Activated CD4-positive, alpha-beta T cell treated with anti-CD3 and anti-CD28 coated beads for 1 hour (primary cell): Measurements from ENCODE around the gene NPLOC4.
"Not testable (repeated sequence)": the region's sequence is repeated elsewhere in the genome, so short reads cannot be mapped to it uniquely, and the experiment has no call there.

Experiments used
- DNase-seq: peaks from one replicate; pipeline ENCODE4 v3.0.0-alpha.2; 2020

NPLOC4 gene

DNA sequence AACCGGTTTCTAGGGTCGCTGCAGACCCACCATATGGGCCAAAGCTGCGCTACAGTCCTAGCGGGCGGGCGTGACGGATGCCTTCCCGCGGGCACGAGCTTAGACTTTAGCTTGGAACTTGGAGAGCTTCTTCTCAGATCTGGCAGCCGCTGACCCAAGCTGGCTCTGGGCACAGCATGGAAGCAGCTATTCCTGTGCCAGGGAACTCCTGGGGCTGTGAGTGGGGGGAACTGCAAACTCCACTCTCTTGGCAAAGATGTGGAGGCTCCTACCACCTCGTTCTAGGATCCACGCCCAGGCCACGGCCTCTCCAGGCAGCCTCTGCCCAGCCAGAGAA is 93.6 kb downstream of the NPLOC4 start:
- no peak for DNase-seq

DNA sequence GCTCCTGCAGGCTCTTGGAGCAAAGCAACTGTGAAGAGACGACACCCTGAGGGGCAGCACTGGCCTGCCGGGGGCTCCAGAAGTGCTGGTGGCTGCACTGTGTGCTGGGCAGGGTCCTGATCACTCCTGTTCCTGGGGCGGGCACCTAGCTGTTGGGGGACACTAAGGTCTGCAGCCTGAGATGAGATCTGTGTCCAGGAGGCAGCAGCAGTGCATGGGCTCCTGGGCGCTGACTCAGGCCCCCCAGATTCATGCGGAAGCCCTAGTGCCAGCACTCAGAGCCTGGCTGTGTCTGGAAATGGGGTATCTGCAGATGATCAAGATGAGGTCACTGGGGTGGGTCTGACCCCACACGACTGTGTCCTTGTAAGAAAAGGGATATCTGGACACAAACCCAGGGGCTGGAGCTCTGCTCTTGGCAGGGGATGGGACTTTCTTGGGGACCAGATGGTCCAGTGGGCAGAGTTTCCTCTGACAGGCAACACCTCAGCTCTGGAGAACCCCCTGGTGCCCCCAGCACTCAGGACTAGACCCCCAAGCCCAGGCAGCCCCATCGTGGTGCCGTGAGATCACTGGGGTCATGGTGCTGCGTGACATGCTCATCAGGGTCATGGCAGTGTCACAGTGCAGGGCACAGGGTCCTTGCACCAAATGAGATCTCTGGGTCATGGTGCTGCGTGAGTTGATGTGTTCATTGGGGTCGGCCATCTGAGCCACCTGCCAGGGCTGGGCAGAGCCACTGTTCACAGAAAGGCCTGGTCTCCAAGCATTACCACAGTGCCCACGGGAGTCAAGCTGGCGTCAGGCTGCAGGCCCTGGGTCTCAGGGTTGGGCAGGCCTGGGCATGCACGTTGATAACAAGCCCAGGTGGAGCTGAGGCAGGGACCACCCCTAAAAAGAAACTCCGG is 94.2 kb downstream of the NPLOC4 start:
- DNase-seq, result no peak

DNA sequence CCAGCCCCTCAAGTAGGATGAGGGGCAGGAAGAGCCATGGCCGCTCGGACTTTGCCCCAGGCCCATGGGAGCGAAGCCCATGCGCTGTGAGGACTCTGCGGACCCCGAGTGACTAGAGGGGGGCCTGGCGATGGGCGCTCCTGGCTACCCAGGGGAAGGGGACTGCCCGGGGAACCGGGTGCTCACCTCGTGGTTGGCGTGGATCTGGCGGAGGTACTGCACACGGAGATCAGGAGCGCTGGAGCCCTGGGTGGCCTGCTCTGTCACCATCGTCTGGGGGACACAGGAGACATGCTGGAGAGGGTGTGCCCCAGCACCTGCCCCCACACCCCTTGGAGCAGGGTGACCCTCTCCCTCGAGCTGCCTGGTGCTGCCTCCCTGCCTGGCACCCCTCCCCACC is 95.8 kb downstream of the NPLOC4 start:
- DNase-seq, result no peak

DNA sequence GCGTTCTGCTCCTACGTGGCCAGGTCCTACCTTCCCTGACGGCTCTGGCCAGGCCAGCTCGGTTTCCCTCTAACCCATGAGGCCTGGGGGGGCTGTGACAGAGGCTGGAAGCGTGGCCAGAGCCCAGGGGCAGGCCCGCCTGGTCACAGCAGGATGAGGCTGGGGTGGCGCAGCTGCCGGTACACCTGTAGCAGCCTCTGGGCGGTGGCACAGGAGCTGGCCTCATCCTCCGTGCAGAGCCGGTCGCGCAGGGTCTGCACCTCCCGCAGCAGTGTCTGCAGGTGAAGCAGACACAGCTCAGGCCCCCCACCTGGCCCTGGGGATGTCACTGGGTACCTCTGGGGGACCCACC is 96.3 kb downstream of the NPLOC4 start:
- no peak for DNase-seq

DNA sequence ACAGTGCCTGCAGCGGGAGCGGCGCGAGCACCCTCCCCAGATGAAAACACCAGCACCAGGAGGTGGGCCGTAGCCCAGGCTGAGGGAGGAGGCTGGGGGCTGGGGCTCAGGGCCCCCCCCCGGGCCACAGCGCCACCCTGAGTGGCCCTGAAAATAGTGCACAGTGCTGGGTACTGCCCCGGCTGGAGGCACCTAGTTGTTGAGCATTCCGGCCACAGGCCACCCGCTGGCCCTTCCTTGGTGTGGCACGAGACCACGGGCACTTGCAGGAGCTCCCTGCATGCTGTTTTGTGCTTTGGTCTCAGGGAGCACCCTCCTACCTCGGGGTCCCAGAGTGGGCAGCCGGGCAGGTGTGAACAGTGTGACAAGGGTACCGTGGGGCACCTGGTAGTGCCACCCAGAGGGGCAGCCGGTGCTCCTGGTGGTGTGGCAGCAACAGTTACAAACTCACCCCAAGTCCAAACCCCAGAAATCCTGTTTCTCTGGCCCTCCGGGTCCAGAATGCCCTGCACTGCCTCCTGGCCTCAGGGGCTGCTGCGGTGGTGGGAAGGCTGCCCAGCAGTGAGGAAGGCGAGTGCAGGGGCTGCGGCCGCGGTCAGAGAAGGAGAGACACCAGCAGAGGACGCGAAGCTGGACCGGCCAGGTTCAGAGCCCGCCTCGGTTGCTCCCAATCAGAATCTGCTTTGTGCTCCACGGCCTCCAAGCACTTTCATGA is 96.8 kb downstream of the NPLOC4 start:
- no peak for DNase-seq

DNA sequence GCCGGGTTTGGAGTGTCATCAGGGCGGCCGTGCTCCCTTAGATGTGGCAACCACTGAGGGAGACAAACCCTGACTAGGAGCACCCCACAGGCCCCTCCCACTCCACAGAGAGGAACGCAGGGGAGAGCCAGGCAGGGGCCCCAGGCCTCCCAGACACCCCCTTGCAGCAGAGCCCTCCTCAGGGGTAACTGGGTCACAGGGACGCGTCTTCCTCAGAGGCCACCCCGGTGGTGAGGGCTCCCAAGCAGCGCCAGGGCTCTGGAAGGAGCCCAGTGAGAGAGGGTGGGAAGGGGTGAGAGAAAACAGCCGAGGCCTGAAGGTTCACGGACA is 97.4 kb downstream of the NPLOC4 start:
- DNase-seq, result no peak

DNA sequence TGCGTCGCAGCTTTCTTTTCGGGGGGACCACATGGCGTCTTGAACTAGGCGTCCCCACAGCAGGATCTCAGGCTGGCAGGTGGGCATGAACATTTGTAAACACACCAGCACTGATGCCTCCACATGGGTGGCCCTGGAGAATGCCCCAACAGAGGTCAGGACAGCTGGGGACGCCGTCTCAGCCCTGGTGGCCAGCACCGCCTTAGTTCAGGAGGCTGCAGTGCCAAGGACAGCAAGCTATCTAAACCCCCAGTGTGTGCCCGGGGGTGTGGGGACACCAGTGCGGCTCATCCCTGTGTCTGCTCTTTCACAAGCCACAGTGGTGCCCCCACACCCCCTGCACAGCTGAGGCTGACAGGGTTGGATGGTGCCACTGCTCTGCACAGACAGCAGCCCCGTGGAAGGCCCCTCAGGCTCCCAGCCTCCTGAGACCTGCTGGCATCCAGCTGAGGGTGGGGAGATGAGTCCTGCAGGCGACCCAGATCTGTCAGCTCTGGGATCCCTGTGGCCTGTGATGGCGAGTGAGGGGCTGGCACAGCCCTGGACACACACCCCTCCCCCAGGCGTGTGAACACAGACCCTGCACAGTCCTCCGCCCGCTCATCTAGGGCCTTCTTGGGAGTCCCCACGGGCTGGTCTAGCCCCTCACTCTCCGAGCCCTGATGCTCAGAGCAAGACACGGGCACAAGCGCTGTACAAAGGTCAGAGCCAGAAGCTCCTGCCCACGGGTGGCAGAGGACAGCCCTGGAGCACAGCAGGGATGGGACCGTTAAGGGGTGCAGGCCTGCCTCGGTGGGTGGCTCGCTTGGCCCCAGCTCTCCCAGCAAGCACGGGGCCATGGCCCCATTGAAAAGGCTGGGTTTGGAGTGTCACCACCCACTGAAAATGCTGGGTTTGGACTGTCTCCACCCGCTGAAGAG is 98.0 kb downstream of the NPLOC4 start:
- no peak for DNase-seq

DNA sequence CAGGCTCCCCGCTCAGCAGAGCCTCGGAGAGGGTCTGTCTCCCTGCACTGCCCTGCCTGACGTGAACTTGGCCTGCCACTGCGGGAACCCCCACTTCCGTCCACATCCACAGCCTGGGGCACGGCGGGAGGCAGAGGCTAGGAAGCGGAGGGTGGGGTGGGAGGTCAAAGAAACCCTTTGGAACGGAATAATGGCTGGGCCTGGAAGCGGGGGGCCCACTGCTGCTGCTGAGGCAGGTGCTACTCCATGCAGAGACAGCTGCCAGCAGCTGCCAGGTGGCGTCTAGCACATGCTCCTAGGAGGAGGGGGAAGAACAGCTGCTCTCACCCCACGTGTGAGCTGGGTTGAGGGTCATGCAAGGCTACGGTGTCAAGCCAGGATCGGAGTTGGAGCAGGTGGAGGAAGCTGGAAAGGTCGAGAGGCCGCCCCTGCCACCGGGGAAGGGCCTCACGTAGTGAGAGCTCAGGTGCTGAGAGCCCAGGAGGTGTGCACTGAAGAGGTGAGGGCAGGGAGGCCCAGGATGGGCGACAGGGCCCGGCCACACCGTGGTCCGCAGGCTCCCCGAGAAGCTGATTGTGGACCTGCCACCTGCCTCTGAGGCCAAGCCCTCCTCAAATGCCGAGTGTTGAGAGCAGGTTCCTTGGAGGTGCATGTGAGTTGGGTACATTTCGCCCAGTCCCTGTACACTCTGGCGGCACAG is 98.9 kb downstream of the NPLOC4 start:
- no peak for DNase-seq

DNA sequence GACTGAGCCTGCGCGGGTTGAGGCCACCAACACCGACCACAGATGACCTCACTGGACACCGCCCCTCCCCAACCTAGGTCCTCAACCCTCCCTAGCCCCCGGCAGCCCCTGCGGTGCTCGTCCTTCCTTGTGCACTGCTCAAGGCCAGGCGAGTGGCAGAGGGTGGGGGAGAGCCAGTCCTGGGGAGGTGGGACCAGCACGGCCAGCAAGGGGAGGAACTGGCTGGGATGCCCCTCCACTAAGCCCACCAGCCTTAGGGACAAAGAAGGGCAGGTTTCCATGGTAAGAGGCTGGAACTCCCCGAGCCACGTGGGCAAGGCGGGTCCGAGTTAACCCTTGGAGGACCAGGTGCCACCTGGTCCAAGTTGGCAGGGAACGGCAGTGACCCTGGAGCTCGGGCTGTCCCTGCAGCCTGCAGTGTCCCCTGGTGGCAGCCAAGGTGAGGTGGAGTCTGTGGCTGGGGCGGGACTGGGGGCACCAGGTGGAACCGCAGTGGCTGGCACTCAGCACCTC is 99.5 kb downstream of the NPLOC4 start:
- DNase-seq, result no peak

DNA sequence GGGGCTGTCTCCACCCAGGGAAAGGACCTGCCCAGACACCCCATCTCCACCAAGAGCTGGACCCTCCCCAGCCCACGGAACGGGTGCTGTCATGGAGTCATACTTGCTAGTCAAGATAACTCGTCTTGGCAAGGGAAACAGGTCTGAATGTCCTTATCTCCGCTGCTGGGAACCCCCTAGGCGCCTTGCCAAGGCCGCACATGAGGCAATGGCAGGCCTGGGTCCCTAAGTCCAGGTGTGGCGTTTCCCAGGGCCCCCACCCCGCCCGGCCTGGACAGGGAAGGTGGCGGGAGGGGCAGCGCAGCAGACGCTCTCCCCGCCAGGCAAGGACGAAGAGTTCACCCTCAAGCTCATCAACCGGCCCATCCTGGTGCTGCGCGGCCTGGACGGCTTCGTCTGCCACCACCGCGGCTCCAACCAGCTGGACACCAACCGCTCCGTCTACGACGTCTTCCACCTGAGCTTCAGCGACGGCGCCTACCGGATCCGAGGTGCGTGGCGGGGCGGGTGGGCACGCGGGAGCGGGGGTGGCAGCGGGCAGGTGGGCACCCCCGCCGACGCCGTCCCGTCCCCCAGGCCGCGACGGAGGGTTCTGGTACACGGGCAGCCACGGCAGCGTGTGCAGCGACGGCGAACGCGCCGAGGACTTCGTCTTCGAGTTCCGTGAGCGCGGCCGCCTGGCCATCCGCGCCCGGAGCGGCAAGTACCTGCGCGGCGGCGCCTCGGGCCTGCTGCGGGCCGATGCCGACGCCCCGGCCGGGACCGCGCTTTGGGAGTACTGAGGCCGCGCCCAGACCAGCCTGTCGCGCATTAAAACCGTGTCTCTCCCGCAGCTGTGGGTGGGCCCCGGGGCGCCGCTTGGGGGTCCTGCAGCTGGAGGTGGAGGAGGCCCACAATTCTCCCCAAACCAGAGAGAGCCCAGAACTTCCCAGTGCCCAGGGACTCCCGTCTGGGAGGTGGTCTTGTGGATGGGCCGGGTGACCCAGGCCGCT is 100.3 kb downstream of the NPLOC4 start:
- DNase-seq, result no peak

DNA sequence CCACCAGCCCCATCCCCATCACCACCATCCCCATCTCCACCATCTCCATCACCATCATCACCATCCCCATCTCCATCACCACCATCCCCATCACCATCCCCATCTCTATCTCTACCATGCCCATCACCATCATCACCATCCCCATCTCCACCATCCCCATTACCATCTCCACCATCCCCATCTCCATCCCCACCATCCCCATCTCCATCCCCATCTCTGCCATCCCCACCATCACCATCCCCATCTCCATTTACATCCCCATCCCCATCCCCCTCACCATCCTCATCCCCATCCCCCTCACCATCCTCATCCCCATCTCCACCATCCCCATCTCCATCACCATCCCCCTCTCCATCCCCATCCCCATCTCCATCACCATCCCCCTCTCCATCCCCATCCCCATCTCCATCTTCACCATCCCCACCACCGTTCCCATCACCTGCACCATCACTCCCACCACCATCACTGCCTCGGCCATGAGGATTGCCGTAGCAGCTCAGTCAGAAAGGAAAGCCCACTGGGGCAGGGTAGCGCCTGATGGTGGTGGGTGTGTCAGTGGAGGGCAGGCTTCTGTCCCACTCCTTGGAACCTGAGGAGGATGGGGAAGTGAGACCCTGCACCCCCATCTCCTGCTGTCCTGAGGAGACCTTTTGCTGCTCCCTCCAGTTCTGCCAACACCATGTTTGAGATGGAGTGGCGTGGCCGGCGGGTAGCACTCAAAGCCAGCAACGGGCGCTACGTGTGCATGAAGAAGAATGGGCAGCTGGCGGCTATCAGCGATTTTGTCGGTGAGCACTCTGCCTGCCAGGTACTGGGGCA is 101.2 kb downstream of the NPLOC4 start:
- no peak for DNase-seq

DNA sequence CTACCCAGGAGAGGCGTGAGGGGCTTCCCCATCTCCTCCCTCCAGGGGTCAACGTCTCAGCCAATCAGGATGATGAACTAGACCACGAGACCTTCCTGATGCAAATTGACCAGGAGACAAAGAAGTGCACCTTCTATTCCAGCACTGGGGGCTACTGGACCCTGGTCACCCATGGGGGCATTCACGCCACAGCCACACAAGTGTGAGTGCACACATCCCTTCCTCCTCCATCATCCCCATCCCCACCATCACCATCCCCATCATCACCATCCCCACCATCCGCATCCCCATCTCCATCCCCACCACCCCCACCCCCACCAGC is 101.9 kb downstream of the NPLOC4 start:
- DNase-seq, result no peak

DNA sequence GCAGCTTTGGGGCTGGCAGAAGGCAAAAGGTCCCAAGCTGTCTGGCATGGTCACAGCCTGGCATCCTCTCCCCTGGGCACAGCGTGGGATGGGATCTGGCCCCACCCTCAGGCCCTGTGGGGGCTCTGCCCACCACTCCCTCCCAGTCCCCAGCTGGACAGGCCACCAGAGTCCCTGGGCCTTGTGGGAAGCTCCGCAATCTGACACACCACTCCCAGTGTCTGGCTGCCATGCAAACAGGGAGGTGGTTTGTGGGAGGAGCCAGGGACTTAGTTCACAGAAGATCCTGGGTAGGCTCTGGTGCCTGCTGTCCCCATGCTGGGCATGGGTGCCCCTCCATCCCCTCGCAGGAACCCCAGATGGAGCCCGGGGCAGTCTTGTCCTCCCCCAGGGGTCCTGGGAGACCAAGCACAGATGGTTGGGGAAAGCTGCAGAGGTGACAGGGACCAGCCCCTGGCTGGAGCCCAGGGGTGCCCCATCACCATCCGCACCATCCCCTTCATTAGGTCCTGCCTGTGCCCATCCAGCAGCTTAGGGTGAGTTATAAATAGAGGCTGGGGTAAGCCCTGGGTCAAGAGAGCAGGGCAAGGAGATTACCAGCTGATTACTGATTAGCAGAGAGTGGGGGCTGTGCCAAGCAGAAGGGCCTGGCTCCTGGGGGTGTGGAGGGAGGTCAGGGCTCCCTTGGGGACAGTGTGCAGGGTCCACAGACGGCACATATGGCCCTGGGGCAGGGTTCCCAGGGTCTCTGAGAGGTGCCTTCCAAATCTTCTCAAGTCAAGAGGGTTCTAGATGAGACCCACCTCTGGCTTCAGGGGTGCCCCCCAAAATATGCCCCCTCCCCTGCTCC is 102.5 kb downstream of the NPLOC4 start:
- no peak for DNase-seq

DNA sequence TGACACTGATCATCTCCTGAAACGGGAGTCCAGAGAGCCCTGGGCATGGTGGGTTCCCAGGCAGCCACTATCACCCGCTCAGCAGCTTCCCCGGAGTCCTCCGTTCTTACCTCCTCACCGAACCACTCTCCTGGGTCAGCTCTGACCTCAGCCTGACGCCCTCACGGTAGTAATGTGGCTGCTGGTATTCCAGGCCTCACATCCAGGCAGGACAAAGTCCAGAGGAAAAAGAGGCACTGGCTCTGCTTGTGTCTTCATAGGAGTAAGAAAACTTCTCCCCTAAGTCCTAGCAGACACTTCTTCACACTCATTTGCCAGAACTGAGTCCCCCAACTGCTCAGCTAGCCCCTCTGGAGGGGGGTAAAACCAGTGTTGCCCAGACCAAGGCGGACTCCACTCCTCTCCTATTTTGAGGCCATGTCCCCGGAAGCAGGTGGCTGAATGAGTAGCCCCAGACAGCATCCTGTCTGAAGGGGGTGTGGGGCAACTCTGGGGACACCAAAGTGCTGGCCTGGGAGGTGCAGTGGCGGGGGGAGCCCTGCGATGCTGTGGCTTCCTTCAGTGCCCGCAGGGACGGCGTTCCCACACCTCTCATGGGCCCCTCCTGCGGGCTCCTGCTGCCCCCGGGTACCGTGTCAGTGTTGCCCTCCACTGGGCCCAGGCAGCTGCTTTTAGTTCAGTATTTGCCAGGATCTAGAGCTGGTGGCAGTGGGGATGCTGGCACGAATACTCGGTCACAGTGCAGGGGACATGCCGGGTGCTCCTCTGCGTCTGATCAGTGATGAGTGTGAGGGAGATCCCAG is 103.4 kb downstream of the NPLOC4 start:
- no peak for DNase-seq

DNA sequence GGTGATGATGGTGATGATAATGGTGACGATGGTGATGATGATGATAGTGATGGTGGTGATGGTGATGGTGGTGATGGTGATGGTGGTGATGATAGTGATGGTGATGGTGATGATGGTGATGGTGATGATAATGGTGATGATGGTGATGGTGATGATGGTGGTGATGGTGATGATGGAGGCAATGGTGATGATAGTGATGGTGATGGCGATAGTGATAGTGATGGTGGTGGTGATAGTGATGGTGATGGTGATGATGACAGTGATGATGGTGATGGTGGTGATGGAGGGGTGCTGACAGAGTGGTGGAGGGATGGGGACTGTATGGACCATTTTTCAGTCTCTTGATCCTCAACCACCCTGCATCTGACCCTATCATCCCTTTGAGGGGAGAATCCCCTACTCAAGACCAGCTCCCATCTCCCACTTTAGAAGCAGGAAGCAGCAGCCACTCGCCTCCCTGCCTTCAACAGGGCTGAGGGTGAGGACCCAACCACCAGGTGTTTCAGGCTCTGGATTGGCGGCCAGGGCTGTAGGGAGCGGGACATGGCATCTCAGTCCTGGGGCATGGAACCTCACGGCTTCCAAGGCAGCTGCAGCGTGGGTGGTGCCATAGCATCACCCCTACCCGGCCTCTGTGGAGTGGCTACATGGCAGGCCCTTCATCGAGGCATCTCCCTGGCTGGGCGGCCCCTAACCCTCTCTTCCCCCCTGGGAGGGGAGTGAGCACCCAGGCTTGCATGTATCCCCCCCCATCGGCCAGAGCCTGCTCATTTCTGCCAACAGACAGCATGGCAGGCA is 104.2 kb downstream of the NPLOC4 start:
- no peak for DNase-seq

DNA sequence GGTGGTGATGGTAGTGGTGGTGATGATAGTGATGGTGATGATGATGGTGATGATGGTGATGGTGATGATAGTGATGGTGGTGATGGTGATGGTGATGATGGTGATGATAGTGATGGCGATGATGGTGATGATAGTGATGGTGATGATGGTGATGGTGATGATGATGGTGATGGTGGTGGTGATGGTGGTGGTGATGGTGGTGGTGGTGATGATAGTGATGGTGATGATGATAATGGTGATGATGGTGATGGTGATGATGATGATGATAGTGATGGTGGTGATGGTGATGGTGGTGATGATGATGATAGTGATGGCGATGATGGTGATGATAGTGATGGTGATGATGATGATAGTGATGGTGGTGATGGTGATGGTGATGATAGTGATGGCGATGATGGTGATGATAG is 104.9 kb downstream of the NPLOC4 start:
- not testable (repeated sequence) for DNase-seq

DNA sequence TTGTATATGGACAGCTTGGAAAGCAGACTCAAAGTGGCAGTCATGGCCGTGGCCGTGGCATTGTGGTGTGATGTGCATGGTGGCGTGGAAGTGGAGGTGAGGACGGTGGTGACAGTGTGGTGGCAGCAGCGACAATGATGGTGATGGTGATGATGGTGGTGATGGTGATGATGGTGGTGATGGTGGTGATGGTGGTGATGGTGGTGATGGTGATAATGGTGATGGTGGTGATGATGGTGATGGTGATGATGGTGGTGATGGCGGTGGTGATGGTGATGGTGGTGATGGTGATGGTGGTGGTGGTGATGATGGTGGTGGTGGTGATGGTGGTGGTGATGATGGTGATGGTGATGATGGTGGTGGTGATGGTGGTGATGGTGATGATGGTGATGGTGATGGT is 105.9 kb downstream of the NPLOC4 start:
- DNase-seq, result not testable (repeated sequence)

DNA sequence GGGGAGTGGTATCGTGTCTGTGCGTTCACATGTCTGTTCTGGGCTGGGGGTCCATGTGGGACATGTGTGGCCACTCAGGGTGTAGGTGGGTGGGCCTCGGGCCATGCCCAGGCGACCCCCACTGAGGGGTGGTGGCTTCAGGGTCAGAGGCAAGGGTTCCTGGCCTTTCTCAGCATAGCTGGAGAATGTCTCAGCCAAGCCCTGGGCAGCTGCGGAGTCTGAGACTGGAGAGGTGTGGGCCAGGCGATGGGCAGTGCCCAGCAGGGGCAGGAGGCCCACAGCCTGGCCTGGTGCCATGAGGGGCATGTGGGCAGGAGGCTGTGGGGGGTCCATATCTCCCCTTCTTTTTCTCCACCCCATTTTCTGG is 107.5 kb downstream of the NPLOC4 start:
- no peak for DNase-seq
